Tibial artery (tissue), 4 donors: Measurements from ENCODE around the gene TBC1D9.

Experiments
- DNase-seq, 2 donors: peaks; one replicate each; pipeline ENCODE4 v3.0.0-alpha.2; 2019
- H3K27ac ChIP-seq, 2 donors: fragments of 200-600 bp; sonication (generic) in 1 of 2; 1 replicate in 1 of 2; 2 replicates in 1 of 2; pipeline ENCODE4 v1.5.1; 2018 to 2019; ENCODE audit warnings: mild to moderate bottlenecking in 1 of 2
- H3K27me3 ChIP-seq, 2 donors: fragments of 200-600 bp; sonication (generic) in 1 of 2; one replicate each; pipeline versions ENCODE4 v1.5.1 to v1.6.0; 2016 to 2019
- H3K36me3 ChIP-seq, 3 donors: fragments of 200-600 bp; sonication (generic) in 2 of 3; one replicate each; pipeline ENCODE4 v1.5.1; 2016 to 2019; ENCODE audit warnings: mild to moderate bottlenecking in 2 of 3
- H3K4me1 ChIP-seq, 4 donors: fragments of 200-600 bp; sonication (generic) in 2 of 4; 1 replicate in 3 of 4; 2 replicates in 1 of 4; pipeline ENCODE4 v1.5.1; 2016 to 2019
- H3K4me3 ChIP-seq, 2 donors: fragments of 200-600 bp; sonication (generic) in 1 of 2; 1 replicate in 1 of 2; 2 replicates in 1 of 2; pipeline ENCODE4 v1.5.1; 2018 to 2019; ENCODE audit warnings: mild to moderate bottlenecking in 2 of 2
- H3K9me3 ChIP-seq, 3 donors: fragments of 200-600 bp; sonication (generic) in 1 of 3; one replicate each; pipeline ENCODE4 v1.5.1; 2016 to 2019
- CTCF ChIP-seq, 2 experiments: fragments of 200-600 bp in 1 of 2; fragments of 450-650 bp in 1 of 2; IDR thresholded peaks; one replicate each; pipeline ENCODE4 v1.5.1; 2017 to 2019; ENCODE audit warnings: antibody characterized with exemption in 2 of 2, mild to moderate bottlenecking in 1 of 2, moderate library complexity in 1 of 2
- intact Hi-C: fragments of 100-400 bp; cut with DNase I; formaldehyde crosslinking; loops from one replicate; pipeline ENCODE4 v1.15.0; 2023; ENCODE audit warnings: low total_unique reads

Gene TBC1D9

GRCh38 chr4:140738139-140738538 is 18.0 kb downstream of the TBC1D9 start:
- no peaks in the 10 kb centered on the region for H3K36me3 ChIP-seq
- no peak overlapping the region for H3K27ac ChIP-seq
- H3K4me1 ChIP-seq = peaks cover 0 to 18% (median 4%) of the 10 kb centered on the region in 4 donors
- H3K27me3 ChIP-seq = no peaks in the 10 kb centered on the region
- intact Hi-C loops = no loop called here
- DNase-seq = no peak
- no peak overlapping the region for H3K4me3 ChIP-seq
- no peak for TF ChIP-seq CTCF (IDR thresholded peaks at IDR 0.05)
- no peaks in the 10 kb centered on the region for H3K9me3 ChIP-seq

- H3K9me3 ChIP-seq = no peaks in the 10 kb centered on the region
- no peak for TF ChIP-seq CTCF (IDR thresholded peaks at IDR 0.05)
- intact Hi-C loops = no loop called here
- H3K4me3 ChIP-seq = no peak overlapping the region
- no peak overlapping the region for H3K27ac ChIP-seq
- H3K4me1 ChIP-seq = peaks cover 0 to 11% (median 0%) of the 10 kb centered on the region in 4 donors
- H3K36me3 ChIP-seq = no peaks in the 10 kb centered on the region
- H3K27me3 ChIP-seq = no peaks in the 10 kb centered on the region
- no peak for DNase-seq
Observed at GRCh38 chr4:140736669-140737343, 19.4 kb downstream of the TBC1D9 start.

DNA sequence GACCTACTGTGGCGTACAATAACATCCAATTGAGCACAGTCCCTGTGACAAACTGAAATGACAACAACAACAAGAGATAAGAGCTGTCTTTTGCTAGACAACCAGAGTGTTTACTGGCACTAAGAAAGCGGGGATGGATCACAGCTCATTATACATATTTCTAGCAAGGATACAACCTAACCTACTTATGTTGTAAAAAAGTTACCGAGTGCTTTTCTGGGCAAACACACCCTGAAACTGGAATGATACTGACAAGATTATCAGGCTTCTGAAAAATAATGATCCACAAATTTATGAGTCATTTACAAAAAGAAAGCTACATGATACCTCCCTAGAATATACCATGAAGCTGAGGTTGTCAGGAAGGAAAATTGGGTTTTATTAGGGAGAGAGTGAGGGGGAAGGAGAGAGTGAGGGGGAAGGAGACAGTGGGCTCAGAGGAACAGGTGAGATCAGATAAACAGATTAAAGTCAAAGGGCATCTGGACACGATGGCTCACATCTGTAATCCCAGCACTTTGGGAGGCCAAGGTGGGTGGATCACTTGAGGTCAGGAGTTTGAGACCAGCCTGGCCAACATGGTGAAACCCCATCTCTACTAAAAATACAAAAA is 20.3 kb downstream of the TBC1D9 start:
- Histone ChIP-seq H3K4me1 (peaks cover 0 to 8% (median 0%) of the 10 kb centered on the region in 4 donors), H3K27me3 (no peaks in the 10 kb centered on the region), H3K36me3 (no peaks in the 10 kb centered on the region), H3K9me3 (no peaks in the 10 kb centered on the region), H3K27ac (no peak overlapping the region), H3K4me3 (no peak overlapping the region)
- DNase-seq = no peak
- intact Hi-C loops = no loop called here
- no peak for TF ChIP-seq CTCF (IDR thresholded peaks at IDR 0.05)

GRCh38 chr4:140735317-140735716 is 20.9 kb downstream of the TBC1D9 start:
- no peak for TF ChIP-seq CTCF (IDR thresholded peaks at IDR 0.05)
- no peaks in the 10 kb centered on the region for H3K27me3 ChIP-seq
- H3K27ac ChIP-seq = no peak overlapping the region
- no peaks in the 10 kb centered on the region for H3K9me3 ChIP-seq
- H3K36me3 ChIP-seq = no peaks in the 10 kb centered on the region
- H3K4me3 ChIP-seq = no peak overlapping the region
- peaks cover 0 to 8% (median 0%) of the 10 kb centered on the region in 4 donors for H3K4me1 ChIP-seq
- intact Hi-C loops = no loop called here
- DNase-seq = no peak

GRCh38 chr4:140732780-140733179 is 23.4 kb downstream of the TBC1D9 start:
- no peak overlapping the region for H3K27ac ChIP-seq
- no peak for TF ChIP-seq CTCF (IDR thresholded peaks at IDR 0.05)
- no peak for DNase-seq
- no peaks in the 10 kb centered on the region for H3K9me3 ChIP-seq
- peaks cover 0 to 25% (median 9%) of the 10 kb centered on the region in 4 donors for H3K4me1 ChIP-seq
- no peaks in the 10 kb centered on the region for H3K27me3 ChIP-seq
- H3K4me3 ChIP-seq = no peak overlapping the region
- H3K36me3 ChIP-seq = no peaks in the 10 kb centered on the region
- intact Hi-C loops = no loop called here
